Thyroid gland (tissue), 4 donors: ENCODE results near the gene PTPMT1.

Source experiments
- CTCF ChIP-seq, 6 experiments: fragments of 200-600 bp in 3 of 6; fragments of 450-650 bp in 3 of 6; sonication (generic) in 3 of 6; IDR thresholded peaks; one replicate each; pipeline ENCODE4 v1.5.1; 2016 to 2019; ENCODE audit warnings: antibody characterized with exemption in 6 of 6, mild to moderate bottlenecking in 2 of 6, inconsistent platforms in 1 of 6, moderate library complexity in 1 of 6
- POLR2A ChIP-seq, 2 donors: fragments of 450-650 bp; IDR thresholded peaks; one replicate each; pipeline ENCODE4 v1.6.1; 2017; ENCODE audit warnings: antibody characterized with exemption in 2 of 2, mild to moderate bottlenecking in 2 of 2, moderate library complexity in 1 of 2

GRCh38 chr11:47603295-47603694 lies 37.9 kb downstream of the PTPMT1 start:
- TF ChIP-seq POLR2A (IDR thresholded peaks at IDR 0.05) (no peak), CTCF (IDR thresholded peaks at IDR 0.05) (no peak)
